CD4-positive, alpha-beta T cell treated with Interleukin-12 subunit alpha and Interleukin-12 subunit beta, for 1 hour (primary cell): Measurements from ENCODE around the gene CEP350.
"Not testable (repeated sequence)": the region's sequence is repeated elsewhere in the genome, so short reads cannot be mapped to it uniquely, and the experiment has no call there.

ENCODE experiments used
- DNase-seq: peaks from one replicate; pipeline ENCODE4 v3.0.0-alpha.2; 2020

CEP350 gene

DNA sequence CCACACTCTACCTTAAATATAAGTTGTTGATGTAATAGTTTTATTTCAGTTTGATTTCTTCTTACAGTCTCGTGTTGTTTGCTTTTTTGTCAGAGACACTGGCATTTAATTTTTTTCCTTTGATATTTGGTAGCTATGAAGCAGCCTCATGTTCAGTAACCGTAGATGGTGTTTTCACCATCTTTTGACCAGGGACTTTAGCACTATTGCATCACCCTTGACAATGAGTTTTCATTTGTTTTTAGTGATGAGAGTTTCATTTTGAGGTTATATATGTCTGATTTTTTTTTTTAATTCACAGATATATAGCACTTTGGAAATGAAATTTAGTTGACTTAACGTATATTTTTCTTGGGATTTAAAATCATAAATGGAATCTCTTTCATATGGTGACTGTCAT is 36.2 kb downstream of the CEP350 start:
- no peak for DNase-seq

DNA sequence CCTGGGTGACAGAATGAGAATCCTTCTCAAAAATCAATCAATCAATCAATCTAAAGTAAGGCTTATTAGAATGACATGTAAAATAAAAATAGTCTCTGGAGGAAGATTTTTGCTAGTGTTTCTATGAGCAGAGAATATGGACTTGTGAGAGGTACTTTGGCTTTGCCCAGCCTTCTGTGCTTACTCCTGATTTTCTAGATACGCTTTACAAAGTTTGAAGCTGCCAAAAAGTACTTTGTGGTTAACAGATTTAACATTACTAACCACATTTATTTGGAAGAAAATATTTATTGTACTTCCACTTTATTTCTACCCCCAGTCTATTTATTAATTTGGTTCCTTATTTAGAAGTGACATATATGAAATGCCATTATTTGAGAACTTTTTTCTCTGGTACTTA is 41.0 kb downstream of the CEP350 start:
- DNase-seq, result no peak

GRCh38 chr1:179996099-179996498 is 41.5 kb downstream of the CEP350 start:
- DNase-seq, result no peak

GRCh38 chr1:180000575-180000974 is 46.0 kb downstream of the CEP350 start:
- DNase-seq, result no peak

GRCh38 chr1:180002437-180002836 is 47.8 kb downstream of the CEP350 start:
- DNase-seq, result no peak

GRCh38 chr1:180003026-180003695 is 48.6 kb downstream of the CEP350 start:
- no peak for DNase-seq

- DNase-seq, result not testable (repeated sequence)
Measured at GRCh38 chr1:180006762-180007161, 52.2 kb downstream of the CEP350 start.

- DNase-seq, result no peak
Measured at GRCh38 chr1:180020017-180020416, 65.4 kb downstream of the CEP350 start.

GRCh38 chr1:180026556-180026955 is 71.9 kb downstream of the CEP350 start:
- no peak for DNase-seq

- DNase-seq, result no peak
Measured at GRCh38 chr1:180027949-180028445, 73.4 kb downstream of the CEP350 start.

DNA sequence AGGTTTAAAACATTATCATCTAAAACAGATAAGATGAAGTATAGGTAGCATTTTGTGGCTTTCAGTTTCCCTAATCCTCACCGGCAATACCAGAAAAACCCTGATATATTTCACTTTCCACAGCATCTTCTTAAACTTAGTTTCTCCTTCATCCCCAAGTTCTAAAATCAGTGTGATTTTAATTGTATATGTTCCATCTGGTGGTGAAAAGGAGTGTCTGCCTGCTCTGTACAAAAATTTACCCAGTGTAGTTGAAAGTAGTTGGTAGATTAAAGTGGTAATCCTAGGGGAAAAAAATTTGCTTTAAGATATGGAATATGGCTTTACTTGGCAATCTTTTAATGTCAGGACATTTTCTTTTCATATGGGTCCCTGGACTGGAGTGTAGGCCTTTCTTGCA is 74.3 kb downstream of the CEP350 start:
- no peak for DNase-seq

DNA sequence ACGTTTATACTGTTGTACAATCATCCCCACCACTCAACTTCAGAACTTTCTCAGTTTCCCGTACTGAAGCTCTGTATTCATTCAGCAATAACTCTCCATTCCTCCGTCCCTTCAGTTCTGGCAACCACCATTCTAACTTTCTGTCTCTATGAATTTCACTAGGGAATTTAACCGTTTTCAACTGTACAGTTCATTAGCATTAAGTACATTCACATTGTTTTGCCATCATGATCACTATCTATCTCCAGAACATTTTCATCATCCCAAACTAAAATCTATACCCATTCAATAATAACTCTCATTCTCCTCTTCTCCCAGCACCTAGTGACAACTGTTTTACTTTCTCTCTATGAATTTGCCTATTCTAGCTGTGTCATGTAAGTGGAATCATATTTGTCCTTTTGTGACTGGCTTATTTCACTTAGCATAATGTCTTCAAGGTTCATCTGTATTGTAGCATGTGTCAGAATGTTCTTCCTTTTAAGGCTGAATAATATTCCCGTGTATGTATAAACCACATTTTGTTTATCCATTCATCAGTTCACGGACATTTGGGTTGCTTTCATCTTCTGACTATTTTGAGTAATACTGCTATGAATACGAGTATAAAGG is 75.0 kb downstream of the CEP350 start:
- no peak for DNase-seq

DNA sequence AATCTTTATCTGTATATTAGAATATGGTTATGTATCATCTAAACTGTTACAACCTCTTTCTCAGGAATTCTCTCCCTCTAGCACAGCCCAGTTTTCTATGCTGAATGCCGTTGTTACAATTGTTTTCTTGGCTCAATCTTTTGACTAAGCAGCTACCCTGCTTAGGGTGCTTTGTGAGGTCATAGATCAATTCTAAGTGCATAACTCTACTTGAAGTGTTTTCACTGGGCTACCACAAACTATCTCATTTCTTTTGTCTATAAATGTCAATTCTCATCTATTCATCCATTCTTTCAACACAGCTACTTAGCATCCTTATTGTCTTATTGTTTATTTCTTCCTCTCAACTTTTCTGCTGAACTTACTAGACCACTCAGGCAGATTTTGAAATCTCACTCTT is 77.1 kb downstream of the CEP350 start:
- DNase-seq, result no peak

DNA sequence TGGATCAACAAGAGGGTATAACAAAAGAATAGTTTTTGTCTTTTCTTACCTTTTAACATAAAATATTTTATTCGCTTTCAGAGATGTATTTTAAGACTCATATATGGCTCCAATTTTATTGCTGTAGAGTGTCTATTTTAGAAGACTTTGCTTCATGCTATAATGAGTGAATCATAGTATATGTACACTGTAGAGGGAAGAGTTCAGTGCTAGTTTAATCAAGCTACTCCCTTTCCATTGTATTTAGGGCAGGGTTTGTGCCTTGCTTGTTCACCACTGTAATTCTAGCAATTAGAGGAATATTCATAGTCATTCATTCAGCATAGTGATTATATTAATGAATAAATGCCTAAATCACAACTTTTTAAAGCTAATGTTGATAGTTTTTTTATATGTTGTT is 78.8 kb downstream of the CEP350 start:
- DNase-seq, result no peak

- no peak for DNase-seq
Measured at GRCh38 chr1:180040034-180040433, 85.4 kb downstream of the CEP350 start.

DNA sequence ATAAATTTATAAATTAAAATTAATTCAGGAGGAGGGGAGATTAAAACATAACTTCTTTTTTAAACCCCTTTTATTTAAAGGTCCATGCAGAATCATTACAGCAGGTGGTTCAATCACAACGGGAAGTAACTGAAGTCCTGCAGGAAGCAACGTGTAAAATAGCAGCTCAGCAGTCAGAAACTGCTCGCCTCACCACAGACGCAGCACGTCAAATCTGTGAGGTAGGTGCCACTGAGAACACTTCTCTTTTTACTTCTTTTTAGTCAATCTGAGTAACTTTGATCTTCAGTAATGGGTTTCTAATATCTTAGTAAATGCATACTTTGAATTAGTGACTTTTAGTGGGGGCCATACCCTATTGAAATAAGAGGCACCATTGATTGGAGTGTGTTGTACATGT is 87.0 kb downstream of the CEP350 start:
- DNase-seq, result no peak

DNA sequence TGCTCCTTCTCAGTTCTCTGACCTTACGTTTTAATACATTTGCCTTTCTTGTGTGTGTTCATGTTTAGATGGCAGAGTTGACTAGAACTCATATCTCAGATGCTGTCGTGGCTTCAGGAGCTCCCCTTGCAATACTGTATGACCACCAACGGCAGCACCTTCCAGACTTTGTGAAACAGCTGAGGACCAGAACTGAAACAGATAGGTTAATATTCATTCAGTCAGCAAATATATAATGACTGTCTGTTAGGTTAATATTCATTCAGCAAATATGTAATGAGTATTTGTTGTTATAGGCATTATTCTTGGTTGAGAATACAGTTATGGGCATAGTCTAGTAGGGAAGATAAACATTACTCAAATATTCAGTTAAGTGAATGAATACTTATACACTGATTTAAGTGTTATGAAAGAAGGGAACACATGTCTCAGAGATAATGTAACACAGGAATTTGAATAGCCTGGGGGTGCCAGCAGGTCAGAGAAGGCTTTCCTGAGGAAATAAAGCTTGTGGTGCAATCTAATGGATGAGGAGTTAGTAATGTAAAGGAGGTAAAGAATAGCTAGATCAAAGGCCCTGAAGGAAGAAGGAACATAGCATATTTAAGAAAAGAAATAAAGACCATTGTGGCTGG is 88.5 kb downstream of the CEP350 start:
- DNase-seq, result no peak

DNA sequence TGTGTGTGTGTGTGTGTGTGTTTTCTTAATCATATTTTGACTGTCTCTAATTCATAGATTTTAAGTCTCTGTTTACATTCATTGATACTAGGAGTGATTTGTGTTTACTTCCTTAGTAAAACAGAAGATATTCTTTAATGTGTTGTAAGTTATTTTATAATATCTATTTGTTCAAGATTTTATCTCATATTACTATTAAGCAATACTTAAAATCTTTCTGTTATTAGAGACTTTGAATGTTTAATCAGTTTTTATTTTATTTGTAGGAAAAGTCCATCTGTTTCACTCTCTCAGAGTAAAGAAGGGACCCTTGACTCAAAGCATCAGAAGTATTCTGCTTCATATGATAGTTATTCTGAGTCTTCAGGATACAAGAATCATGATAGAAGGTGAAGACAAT is 89.2 kb downstream of the CEP350 start:
- no peak for DNase-seq

- no peak for DNase-seq
Measured at GRCh38 chr1:180046674-180047073, 92.1 kb downstream of the CEP350 start.

- no peak for DNase-seq
Measured at GRCh38 chr1:180053594-180054567, 99.3 kb downstream of the CEP350 start.

- DNase-seq, result no peak
Measured at GRCh38 chr1:180057883-180058396, 103.3 kb downstream of the CEP350 start.

DNA sequence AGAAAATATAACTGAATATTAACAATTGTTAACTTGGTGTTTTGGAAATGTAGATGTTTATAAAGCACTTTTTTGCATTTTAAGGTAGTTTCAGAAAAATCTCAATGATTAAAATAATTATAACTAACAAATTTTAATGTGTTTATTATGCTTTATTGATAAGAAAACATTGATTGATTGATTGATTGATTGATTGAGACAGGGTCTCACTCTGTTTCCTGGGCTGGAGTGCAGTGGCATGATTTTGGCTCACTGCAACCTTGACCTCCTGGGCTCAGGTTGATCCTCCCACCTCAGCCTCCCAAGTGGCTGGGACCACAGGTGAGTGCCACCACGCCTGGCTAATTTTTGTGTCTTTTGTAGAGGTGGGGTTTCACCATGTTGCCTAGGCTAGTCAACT is 106.4 kb downstream of the CEP350 start:
- DNase-seq, result no peak

DNA sequence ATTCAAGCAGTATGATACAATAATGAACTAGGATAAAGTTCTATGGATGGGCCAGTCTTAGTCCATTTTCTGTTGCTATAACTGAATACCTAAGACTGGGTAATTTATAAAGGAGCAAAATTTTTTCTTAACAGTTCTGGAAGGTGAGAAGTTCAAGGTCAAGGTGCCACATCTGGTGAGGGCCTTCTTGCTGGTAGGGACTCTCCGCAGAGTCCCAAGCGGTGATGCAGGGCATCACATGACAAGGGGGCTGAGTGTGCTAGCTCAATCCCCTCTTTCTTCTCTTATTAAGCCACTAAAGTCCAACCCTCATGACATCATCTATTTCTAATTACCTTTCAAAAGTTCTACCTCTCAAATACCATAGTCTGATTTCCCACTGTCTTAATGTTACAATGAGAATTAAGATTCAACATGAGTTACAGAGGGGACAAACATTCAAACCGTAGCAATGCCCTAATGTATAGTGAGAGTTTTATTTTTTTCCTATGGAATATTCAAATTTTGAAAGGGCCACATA is 107.9 kb downstream of the CEP350 start:
- no peak for DNase-seq
